CD4-positive, alpha-beta T cell treated with Interleukin-17A for 1 hour (primary cell): ENCODE data around the gene DPP3.

ENCODE experiments used
- DNase-seq: peaks from one replicate; pipeline ENCODE4 v3.0.0-alpha.2; 2020

Gene DPP3

GRCh38 chr11:66465373-66466224, 14.6 kb upstream of the DPP3 start:
- no peak for DNase-seq

GRCh38 chr11:66466225-66467033, 13.8 kb upstream of the DPP3 start, which contains the start of gene PELI3:
TSS of gene PELI3 (plus strand) at chr11:66466905. CDS start at chr11:66468129, 1,224 bp downstream.
- peak; percentile 97 for DNase-seq

- DNase-seq: no peak
Measured at GRCh38 chr11:66467034-66467659, 13.1 kb upstream of the DPP3 start.

GRCh38 chr11:66467756-66468155, 12.5 kb upstream of the DPP3 start:
- peak; percentile 44 for DNase-seq

GRCh38 chr11:66468691-66469090, 11.5 kb upstream of the DPP3 start:
- no peak for DNase-seq

- no peak for DNase-seq
Measured at GRCh38 chr11:66469441-66469840, 10.8 kb upstream of the DPP3 start.

- DNase-seq: no peak
Measured at GRCh38 chr11:66470015-66470414, 10.2 kb upstream of the DPP3 start.

- no peak for DNase-seq
Measured at GRCh38 chr11:66471142-66471541, 9.1 kb upstream of the DPP3 start.

GRCh38 chr11:66472054-66472453, 8.2 kb upstream of the DPP3 start:
- no peak for DNase-seq

GRCh38 chr11:66473167-66473566, 7.1 kb upstream of the DPP3 start:
- DNase-seq: no peak

- DNase-seq: no peak
Measured at GRCh38 chr11:66473608-66474515, 6.4 kb upstream of the DPP3 start.

- DNase-seq: no peak
Measured at GRCh38 chr11:66475349-66476172, 4.7 kb upstream of the DPP3 start.

GRCh38 chr11:66476173-66476840, 3.9 kb upstream of the DPP3 start:
- no peak for DNase-seq

- DNase-seq: no peak
Measured at GRCh38 chr11:66476841-66477251, 3.4 kb upstream of the DPP3 start.

- DNase-seq: no peak
Measured at GRCh38 chr11:66477263-66478201, 2.7 kb upstream of the DPP3 start.

- DNase-seq: peak; percentile 51
Measured at GRCh38 chr11:66478729-66479393, 1.4 kb upstream of the DPP3 start.

GRCh38 chr11:66479394-66480116, 679 bp upstream of the DPP3 start:
- DNase-seq: no peak

GRCh38 chr11:66484806-66485380, 4.7 kb downstream of the DPP3 start:
- no peak for DNase-seq
